Measurements from ENCODE around the gene FBH1.
"Not testable (repeated sequence)": the region's sequence is repeated elsewhere in the genome, so short reads cannot be mapped to it uniquely, and the experiment has no call there.

The FBH1 gene

DNA sequence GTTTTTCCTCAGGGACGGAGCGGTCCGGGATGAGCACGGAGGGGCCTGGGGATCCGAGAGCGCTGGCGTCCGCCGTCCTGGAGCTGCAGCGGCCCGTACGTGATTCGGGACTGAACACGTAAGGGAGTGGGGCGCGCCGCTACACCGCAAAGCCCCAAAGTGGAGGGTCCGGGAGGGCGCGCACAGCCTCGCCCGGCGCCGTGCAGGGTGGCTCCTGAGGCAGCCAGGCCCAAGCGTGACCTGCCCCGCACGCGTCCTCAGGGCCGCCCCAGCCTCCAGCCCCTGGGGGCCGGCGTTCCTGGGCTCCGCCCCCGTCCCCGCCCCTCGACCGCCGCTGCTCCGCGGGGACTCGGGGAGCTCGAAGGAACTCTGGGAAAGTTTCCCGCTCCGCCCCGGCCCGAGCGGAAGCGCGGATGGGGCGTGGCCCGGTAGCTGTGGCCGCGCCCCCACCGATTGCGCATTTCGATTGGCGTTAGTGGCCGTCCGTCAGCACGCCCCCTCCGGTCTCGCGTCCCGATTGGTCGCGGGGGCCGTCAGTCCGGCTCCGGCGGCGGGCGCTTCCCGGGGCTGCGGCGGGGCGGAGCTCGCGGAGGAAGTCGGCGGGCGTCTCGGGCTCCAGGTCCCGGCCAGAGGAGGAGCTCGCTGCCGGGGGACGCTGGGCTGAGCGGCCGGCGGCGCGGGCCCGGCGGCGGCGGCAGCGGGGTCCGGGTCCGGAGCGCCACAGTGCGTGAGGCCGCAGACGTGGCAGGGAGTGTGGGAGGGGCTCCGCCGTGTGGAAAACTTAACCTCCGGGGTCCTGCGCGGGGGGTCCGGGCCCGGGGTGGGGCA lies at the start of gene FBH1, which contains the start of gene ANKRD16:
FBH1 (plus strand) TSS at position 620 of the 828 bp plus-strand sequence; CDS start at position 723, 103 bp downstream.
ANKRD16 (minus strand) TSS at position 270 of the 828 bp plus-strand sequence. CDS start 539 bp downstream, outside the sequence.
- peak; percentile 97 to 99 for DNase-seq (ENCODE audit: low read depth in 2 of 2)

DNA sequence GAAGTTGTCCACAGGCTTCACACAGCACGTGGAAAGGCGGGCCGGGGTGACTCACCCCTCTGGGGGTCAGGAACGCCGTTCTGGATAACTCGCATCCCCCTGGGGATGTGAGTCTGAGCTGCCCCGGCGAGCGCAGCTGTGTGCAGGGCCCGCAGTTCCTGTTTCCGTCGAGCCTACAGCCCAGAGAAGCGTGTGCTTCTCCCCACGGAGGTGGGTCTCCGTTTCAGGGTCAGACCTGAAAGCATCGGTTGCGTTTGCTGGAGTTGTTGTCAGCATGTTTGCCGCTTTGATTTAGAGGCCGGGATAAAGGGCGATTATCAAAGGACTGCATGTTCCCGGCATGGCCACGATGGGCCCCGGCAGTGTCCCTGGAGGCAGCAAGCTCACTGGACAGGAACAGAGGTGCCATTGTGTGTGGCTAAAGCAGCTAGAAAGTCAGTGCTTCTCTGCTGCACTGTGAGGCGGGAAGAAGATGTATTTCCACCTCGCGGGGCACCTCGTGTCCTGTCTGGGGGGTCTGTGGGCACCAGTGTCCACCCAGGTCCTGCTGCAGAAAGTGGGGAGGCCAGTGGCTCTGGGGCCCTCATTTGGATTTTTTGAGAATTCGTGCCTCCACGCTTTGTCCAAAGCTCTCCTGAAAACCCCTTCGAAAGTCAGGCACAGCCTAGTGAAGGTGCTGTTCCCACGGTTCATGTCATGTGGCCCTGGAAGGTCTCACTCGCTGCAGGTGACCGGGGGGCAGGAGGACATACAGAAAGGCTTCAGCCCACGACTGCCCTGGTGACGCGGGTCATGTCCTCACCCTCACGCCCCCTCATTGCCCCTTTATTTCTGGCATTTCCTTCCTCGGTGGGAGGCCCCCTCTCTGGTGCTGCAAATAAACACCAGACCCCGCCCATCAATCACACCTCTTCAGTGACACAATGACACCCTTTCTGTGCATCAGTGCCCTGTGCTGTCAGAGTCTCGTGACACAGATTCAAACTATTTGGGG lies 49.4 kb upstream of the FBH1 start:
- no peak for DNase-seq (ENCODE audit: low read depth in 2 of 2)

DNA sequence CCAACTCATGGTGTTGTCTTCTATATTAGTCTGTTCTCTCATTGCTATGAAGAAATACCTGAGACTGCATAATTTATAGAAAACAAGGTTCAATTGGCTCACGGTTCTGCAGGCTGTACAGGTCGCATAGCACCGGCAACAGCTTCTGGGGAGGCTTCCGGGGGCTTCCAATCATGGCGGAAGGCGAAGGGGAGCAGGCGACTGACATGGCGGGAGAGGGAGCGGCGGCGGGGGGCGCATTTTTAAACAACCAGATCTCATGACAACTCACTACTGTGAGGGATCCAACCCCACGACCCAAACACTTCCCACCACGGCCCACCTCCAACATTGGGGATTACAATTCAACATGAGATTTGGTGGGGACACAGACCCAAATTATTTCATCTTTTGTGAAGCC lies 48.1 kb upstream of the FBH1 start:
- DNase-seq (ENCODE audit: low read depth in 2 of 2) = no peak

DNA sequence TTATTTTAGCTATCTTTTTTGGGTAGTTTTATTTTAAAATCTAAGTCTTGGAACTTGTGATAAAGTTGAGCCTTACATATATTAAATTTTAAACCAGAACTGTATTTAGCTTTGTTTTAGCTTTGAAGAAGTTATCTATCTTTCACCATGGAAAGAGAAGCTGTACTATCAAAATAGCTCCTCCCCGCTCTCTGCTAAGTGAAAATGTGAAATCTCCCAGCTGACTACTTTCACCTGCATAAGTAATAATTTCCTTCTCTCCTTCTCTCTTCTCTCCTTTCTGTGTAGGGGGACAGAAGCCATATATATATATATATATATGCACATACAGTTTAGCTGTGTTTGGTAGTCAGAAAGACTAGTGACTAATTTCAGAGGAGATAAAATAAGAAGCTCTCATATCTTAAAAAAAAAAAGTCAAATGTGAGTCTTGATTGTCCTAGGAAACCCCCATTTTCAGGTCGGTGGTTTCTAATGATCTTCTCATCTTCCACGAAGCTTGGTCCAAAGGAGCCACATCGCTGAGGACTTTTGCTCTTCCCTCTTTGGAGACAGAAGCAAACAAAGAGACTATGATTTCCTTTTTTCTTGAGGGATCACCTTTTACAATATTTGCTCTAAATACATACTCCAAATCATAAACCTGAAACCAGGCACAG lies 46.2 kb upstream of the FBH1 start:
- DNase-seq (ENCODE audit: low read depth in 2 of 2) = no peak

DNA sequence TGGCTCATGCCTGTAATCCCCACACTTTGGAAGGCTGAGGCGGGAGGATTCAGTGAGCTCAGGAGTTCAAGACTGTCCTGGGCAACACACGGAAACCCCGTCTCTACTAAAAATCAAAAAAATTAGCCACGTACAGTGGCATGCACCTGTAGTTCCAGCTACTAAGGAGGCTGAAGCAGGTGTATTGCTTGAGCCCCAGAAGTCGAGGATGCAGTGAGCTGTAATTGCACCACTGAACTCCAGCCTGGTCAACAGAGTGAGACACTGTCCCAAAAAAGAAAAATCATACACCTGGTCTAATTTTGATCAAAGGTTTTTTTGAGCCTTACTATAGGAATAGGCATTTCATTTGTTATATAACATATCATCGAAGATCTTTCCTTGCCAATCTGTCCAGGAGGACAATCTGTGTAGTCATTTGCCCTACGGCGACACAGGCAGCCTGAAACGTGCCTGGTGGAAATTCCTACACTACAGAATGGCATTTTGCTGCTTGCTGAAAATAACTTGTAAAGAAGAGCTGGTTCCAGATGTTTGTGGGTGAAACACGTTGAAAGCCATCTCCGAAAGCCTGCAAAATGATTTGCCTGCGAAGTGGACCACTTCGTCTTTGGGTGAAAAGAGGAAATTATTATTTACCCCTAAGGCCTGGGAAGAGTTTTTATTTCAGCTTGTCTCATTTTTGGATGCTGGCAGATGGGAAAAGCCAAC lies 45.5 kb upstream of the FBH1 start:
- DNase-seq (ENCODE audit: low read depth in 2 of 2) = no peak

DNA sequence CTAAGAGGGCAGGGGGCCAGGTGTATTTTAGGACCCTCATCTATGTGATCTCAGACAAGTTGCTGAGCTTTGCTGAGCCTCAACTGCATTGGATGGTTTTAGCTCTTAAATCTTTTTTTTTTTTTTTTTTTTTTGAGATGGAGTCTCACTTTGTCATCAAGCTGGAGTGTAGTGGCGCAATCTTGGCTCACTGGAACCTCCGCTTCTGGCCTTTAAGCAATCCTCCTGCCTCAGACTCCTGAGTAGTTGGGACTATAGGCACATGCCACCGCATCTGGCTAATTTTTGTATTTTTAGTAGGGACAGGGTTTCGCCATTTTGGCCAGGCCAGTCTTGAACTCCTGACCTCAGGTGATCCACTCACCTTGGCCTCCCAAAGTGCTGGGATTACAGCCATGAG lies 43.4 kb upstream of the FBH1 start:
- DNase-seq (ENCODE audit: low read depth in 2 of 2) = not testable (repeated sequence)

DNA sequence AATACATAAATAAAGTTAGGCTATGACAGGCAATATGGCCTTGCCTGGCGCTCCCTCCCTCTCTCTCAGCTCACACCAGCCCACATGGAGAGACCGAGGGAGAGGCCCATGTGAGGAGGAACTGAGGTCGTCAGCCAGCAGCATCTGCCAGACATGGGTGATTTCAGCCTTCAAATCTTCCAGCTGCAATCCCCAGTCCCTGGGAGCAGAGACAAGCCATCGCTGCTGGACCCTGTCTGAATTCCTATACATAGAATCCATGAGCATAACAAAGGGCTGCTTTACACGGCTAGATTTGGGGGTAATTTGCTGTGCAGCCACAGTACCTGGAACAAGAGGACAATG lies 35.9 kb upstream of the FBH1 start:
- no peak for DNase-seq (ENCODE audit: low read depth in 2 of 2)

DNA sequence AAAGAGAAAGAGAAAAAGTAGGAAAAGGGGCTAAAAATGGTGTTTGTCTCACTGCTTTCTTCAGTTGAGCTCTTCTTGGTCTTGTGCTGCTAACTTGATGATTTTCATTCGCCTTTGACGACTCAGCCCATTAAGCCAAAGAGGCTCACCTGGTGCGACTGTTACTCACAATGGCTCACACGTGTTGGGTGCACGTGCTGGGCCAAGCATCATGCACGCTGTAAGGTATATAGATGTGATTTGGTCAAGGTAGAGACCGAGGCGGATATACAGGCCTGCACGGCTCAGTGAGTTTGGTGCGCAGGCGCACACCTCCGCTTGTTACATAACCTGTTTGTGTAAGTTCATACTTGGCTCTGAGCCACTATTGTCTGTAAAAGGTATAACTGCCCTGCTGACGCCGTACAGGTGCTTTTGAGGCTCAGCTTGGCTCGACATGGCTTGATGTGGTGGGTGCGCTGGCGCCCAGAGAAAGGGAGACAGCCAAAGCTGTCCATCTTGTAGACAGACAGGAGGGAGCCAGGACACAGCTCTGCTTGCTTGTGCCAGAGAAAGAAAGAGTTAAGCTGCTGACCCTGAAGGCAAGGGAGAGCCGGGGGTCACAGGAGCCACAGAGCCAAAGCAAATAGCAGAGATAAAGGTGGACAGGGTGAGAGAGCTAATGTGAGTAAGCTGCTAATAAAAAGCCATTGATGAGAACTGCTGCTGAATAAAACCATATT lies 33.9 kb upstream of the FBH1 start:
- no peak for DNase-seq (ENCODE audit: low read depth in 2 of 2)

DNA sequence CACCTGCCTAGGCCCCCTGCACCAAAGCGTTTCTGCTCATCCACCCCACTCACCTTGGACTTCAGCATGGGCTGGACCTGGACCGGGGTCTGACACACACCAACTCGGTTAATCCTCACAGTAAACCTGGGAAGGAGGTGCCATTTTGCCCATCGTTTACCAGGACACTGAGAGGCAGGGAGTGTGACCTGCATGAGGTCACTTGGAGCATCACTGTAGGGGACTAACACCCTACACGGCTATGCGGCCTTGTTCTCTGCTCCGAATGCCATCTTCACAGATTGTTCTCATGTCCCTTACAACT lies 33.4 kb upstream of the FBH1 start:
- no peak for DNase-seq (ENCODE audit: low read depth in 2 of 2)

DNA sequence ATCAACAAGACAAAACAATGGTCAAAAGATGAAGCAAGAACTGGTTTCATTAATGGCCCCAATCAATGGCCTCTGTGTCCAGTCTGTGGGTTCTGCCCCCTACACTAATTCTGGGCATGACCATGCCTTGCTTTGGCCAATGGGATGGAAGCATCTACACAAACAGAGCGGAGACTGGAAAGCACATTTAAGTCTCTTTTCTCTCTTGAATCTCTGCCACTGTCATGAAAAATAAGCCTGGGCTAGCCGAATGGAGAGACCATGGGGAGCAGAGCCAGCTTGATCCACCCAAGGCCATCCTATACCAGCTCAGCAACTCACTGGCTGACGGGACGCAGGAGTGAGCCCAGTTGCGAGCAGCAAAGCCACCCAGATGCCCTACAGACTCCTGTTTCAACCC lies 31.2 kb upstream of the FBH1 start:
- DNase-seq (ENCODE audit: low read depth in 2 of 2) = no peak

DNA sequence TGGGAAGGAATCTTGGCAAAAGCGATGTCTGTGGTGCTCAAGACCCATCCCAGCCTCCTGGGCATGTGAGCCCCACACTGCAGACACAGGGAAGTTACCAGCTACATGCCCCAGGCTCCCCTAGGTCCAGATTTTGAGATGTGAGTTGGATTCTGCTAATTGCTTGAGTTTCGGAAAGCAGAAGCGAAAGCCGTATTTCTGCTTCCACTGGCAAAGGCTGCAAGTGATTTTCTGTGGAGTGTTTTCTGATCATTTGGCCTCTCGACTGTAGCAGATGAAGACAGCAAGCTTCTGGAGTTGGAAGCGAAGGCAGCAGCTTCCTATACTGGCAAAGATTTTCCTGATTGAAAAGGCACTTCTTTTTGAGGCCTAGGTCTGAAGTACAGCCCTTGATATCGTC lies 30.0 kb upstream of the FBH1 start:
- DNase-seq (ENCODE audit: low read depth in 2 of 2) = no peak

DNA sequence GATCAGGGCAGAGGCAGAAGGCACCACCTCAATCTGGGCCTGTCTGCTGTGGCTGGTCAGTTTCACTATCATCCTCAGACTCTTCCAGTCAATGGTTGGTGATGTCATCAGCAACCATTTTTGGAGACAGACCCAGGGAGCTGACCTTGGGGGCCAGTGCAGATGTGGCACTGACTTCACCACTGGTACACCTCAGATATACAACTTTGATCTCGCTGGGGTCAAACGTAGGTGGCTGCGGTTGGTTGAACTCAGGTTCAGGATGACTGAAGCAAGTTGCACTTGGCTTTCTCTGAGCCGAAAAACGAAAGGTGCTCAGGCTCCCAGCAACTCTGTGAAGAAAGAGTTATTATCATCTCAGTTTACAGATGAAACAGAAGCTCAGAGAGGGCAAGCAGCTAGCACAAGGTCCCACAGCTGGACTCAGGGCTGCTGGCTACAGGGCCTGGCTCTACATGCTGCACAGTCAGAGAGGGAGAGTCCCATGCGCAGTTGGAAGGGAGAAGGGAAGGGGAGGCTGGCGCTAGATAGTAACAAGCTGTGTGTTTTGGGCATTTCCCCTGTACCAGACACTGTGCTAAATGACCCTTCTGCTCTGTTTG lies 27.6 kb upstream of the FBH1 start:
- no peak for DNase-seq (ENCODE audit: low read depth in 2 of 2)

DNA sequence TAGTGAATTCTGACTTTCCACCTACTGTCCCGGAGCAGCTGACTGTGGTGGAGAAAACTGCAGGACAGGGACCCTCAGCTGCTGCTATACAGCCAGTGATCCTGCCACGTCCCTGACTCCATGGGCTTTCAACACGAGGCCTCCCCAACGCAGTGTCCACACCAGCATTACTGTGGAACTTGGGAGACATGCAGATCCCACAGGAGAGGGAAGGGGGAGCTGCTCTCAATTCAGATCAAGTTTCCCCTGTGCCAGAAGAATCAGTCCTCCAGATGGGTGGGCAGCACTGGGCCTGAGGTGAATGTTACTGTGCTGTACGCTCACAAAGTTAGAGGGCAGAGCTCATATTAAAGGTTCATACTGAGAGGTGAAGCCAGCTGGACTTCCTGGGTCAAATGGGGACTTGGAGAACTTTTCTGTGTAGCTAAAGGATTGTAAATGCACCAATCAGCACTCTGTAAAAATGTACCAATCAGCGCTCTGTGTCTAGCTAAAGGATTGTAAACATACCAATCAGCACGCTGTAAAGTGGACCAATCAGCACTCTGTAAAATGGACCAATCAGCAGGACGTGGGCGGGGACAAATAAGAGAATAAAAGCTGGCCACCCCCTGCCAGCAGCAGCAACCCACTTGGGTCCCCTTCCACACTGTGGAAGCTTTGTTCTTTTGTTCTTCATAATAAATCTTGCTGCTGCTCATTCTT lies 26.9 kb upstream of the FBH1 start:
- not testable (repeated sequence) for DNase-seq (ENCODE audit: low read depth in 2 of 2)

DNA sequence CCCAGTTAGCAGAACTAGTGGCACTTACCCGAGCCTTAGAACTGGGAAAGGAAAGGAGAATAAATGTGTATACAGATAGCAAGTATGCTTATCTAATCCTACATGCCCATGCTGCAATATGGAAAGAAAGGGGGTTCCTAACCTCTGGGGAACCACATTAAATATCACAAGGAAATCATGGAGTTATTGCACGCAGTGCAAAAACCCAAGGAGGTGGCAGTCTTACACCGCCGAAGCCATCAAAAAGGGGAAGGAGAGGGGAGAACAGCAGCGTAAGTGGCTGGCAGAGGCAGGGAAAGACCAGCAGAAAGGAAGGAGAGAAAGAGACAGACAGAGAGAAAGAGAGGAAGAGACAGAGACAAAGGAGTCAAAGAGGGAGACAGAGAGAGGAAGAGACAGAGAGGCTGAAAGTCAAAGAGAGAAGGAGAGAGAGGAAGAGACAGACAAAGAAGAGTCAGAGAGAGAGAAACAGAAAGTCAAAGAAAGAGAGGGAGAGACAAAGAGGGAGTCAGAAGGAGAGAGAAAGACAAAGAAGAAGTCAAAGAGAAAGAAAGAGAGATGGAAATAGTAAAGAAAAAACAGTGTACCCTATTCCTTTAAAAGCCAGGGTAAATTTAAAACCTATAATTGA lies 23.5 kb upstream of the FBH1 start:
- DNase-seq (ENCODE audit: low read depth in 2 of 2) = not testable (repeated sequence)

DNA sequence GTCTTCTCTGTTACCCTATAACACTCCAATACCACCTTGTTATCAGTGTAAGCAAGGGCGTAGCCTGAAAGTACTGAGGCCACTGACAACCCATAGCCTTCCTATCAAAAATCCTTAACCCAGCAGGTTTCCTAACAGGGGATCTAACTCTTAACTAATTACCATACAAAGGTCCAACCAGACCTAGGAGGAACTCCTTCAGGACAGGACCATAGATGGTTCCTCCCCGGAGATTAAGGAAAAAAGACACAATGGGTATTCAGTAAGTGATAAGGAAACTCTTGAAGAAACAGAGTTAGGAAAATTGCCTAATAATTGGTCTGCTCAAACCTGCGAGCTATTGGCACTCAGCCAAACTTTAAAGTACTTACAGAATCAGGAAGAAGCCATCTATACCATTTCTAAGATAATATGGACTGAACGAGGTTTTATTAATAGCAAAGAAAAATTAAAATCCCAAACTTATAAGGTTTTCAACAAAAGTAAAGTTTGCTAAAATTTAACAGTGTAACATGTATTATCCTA lies 22.9 kb upstream of the FBH1 start:
- DNase-seq (ENCODE audit: low read depth in 2 of 2) = not testable (repeated sequence)

DNA sequence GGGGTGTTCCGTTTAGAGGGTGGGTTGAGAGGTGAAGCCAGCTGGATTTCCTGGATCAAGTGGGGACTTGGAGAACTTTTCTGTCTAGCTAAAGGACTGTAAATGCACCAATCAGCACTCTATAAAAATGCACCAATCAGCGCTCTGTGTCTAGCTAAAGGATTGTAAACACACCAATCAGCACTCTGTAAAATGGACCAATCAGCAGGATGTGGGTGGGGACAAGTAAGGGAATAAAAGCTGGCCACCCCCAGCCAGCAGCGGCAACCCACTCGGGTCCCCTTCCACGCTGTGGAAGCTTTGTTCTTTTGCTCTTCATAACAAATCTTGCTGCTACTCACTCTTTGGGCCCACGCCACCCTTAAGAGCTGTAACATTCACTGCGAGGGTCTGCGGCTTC lies 21.7 kb upstream of the FBH1 start:
- not testable (repeated sequence) for DNase-seq (ENCODE audit: low read depth in 2 of 2)

DNA sequence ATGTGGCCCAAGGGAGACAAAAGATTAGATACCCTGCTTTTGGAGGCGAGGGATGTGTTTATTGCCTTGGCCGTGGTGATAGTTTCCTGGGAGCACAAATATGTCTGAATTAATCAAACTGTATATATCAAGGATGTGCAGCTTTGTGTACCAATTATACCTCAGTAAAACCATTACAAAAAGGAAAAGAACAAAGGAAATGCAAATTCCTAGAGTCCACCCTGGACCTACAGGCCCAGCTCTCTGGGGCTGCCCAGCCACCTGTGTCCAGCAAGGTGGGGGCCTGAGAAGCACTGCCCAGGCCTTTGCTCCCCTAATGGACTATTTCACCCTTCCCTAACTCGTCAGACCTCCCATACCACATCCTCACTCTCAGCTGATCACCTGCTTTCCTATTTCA lies 20.9 kb upstream of the FBH1 start:
- no peak for DNase-seq (ENCODE audit: low read depth in 2 of 2)

DNA sequence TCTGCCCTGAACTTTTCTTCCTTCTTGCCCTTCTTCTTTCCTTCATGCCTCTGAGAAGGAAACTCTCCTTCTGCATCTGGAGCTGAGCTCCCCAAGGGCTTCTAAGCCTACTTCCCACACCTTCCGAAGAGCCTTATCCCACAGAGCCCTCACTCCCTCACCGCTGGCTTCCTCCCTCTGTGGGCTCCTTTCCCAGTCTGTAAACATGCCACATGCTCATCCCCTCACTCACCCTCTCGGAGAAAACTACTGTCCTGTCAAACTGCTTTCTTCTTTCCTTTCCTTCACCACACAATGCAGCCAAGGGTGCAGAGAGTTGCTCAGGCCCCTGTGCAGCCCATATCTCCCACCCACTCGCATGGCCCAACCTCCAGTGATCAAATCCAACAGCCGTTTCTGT lies 18.4 kb upstream of the FBH1 start:
- DNase-seq (ENCODE audit: low read depth in 2 of 2) = no peak

DNA sequence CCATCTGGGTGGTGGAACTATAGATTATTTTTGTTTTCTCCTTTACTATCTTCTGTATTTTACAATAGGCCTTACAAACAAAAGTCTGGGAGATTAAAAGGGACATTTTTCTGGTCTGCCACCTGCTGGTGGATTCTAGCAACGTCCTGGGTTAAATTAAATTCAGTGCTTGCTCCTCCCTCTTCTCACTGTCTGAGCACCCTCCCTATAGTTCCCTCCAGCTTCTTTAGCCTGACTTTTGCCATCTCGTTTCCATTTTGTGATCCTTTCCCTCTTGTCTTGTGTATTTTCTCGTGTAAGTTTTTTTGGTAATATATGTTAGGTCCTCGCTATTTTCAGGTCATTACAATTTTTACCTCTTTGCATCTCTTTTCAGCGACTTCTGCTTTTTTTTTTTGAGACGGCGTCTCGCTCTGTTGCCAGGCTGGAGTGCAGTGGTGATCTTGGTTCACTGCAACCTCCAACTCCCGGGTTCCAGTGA lies 16.5 kb upstream of the FBH1 start:
- peak; percentile 39 to 63 for DNase-seq (ENCODE audit: low read depth in 2 of 2)
